NT2/D1 (cell line): ENCODE results near the gene KIZ.

Experiments used
- YY1 ChIP-seq: IDR thresholded peaks from 2 replicates; pipeline ENCODE4 v1.6.1; 2011; ENCODE audit not compliant: insufficient read length, insufficient read depth
- ZNF274 ChIP-seq: IDR thresholded peaks from 2 replicates; pipeline ENCODE4 v1.6.1; 2011; ENCODE audit warnings: mild to moderate bottlenecking, low read depth, low read length

- TF ChIP-seq ZNF274 (no peak), YY1 (no peak)
These were observed 7.1 kb upstream of the KIZ start for GRCh38 chr20:21118782-21119181.
